GM18519 (cell line): Measurements from ENCODE around the gene PRPSAP2.
A peak's percentile ranks its signal among the peaks of the same experiment; 100 is the strongest.
"Not testable (repeated sequence)": the region's sequence is repeated elsewhere in the genome, so short reads cannot be mapped to it uniquely, and the experiment has no call there.

Source experiments
- ATAC-seq: cut with Tn5 transposase; IDR thresholded peaks from one replicate; pipeline ENCODE4 v1.9.1; 2021; ENCODE audit warnings: mild to moderate bottlenecking, moderate library complexity; ENCODE audit not compliant: unreplicated experiment, low FRiP score

PRPSAP2 gene

DNA sequence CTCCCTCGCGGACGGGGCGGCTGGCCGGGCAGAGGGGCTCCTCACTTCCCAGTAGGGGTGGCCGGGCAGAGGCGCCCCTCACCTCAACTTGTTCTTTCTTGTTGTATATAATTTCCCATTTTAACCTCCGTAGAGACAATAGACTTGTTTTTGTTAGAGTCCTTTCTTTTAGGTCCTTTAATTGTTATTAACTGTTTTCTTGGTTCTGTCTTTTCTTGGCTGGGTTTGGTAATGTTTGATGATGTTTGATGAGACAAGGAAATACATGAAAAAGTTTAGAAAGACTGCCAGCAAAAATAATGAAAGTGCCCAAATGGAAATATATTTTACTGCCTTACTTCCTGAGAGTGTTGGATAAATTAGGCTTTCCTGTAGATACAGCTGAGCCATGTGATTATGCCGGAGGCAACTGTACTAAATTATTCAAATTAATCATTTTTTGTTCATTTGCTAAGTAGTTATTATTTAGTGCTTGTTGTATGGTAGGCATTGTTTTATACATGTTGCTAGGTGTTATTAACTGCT lies 30.9 kb downstream of the PRPSAP2 start:
- no peak for ATAC-seq

- no peak for ATAC-seq
These were observed 31.7 kb downstream of the PRPSAP2 start for GRCh38 chr17:18889658-18890057.

GRCh38 chr17:18891541-18891940 lies 33.6 kb downstream of the PRPSAP2 start:
- no peak for ATAC-seq

DNA sequence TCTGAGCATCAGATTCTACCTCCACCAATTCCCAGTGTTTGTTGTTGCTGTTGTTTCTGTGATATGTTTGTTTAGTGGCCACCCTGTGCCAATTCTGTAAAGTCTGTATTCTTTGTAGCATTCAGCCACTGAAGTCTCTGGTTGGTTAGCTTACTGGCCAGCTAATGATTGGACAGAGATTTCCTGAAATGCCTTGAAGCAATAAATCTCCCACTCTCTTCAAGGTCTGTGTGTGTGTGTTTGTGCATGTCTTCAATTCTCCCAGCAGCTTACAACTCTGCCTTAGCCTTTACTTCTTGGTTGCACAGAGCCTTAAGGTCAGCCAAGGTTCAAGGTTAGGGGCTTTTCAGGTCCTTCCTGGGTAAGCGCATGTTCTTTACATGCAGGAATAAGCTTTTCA lies 38.2 kb downstream of the PRPSAP2 start:
- no peak for ATAC-seq

- no peak for ATAC-seq
These were observed 39.0 kb downstream of the PRPSAP2 start for GRCh38 chr17:18896947-18897346.

GRCh38 chr17:18904482-18904881 lies 46.6 kb downstream of the PRPSAP2 start:
- ATAC-seq: no peak

GRCh38 chr17:18905226-18905625 lies 47.3 kb downstream of the PRPSAP2 start:
- no peak for ATAC-seq

GRCh38 chr17:18910326-18910725 lies 52.4 kb downstream of the PRPSAP2 start:
- ATAC-seq: no peak

- ATAC-seq: no peak
These were observed 53.0 kb downstream of the PRPSAP2 start for GRCh38 chr17:18910881-18911280.

- no peak for ATAC-seq
These were observed 59.0 kb downstream of the PRPSAP2 start for GRCh38 chr17:18916816-18917500.

DNA sequence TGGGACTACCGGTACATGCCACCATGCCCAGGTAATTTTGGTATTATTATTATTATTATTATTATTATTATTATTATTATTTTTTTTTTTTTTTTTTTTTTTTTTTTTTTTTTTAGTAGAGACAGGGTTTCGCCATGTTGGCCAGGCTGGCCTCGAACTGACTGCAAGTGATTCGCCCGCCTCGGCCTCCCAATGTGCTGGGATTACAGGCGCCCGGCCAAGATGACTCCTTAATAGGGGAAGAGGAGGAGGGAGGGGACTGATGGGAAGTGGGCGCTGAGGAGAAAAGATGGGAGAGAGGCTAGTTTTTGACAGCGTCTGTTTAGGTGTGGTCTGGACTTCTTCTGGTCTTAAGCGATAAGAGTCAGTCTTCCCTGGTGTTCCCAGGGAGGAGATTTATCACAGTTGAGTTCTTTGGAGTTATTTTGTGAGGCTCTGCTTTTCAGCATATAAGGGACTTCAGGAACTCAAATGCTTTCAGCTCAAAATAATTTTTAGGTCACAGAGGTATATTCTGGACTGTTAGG lies 59.6 kb downstream of the PRPSAP2 start:
- no peak for ATAC-seq

GRCh38 chr17:18919963-18920362 lies 62.0 kb downstream of the PRPSAP2 start:
- no peak for ATAC-seq

DNA sequence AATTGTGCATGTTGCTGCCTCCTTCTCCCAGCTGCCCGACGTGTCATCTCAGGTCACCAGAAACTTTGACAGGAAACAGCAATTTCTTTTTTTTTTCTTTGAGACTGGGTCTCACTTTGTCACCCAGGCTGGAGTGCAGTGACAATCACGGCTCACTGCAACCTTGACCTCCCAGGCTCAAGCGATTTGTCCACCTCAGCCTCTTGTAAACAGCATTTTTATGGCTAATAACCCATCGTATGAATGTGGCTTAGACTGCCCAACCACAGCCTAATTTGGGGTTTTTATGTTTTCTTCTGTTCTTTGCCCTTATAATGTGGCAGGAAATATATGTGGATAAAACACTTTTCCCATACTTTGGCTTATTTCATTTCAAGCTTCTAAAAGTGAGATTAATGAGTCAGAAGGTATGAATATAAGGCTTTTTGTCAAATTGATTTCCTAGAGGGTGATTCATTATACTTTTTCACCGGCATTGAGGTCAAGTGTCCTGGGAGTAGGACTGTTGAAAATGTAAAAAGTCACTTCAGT lies 63.0 kb downstream of the PRPSAP2 start:
- ATAC-seq: no peak

DNA sequence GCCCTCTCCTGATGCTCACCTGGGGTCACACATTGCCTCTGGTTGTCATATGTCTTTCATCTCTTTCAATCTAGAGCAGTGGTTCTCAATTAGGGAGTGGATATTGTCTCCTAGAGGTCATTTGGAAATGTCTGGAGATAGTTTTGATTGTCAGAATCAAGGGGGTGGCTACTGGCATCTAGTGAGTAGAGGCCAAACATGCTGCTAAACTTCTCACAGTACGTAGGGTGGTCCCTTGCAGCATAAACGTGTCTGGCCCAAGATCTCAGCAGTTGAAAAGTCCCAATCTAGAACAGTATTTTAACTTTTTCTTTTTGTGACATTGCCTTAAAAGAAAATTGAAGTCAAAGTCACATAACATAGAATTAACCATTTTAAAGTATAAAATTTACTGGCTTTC lies 63.6 kb downstream of the PRPSAP2 start:
- no peak for ATAC-seq

DNA sequence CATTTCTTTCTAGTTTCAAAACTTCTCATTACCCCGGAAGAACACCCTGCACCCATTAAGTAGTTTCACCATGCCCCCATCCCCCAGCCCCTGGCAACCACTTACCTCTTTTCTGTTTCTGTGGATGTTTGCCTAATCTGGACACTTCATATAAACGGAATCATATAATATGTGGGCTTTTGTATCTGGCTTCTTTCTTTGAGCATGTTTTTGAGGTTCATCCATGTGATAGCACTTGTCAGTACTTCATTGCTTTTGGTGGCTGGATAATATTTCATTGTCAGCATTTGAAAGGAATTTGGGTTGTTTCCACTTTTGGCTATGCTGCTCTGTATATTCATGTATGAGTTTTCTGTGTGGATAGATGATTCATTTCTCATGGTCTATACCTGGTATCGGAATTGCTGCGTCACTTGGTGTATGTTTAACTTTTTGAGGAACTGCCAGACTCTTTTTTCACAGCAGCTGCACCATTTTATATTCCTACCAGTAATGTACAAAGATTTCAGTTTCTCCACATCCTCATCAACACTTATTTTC lies 64.1 kb downstream of the PRPSAP2 start:
- ATAC-seq: peak; percentile 36

GRCh38 chr17:18922596-18922995 lies 64.7 kb downstream of the PRPSAP2 start:
- ATAC-seq: not testable (repeated sequence)

DNA sequence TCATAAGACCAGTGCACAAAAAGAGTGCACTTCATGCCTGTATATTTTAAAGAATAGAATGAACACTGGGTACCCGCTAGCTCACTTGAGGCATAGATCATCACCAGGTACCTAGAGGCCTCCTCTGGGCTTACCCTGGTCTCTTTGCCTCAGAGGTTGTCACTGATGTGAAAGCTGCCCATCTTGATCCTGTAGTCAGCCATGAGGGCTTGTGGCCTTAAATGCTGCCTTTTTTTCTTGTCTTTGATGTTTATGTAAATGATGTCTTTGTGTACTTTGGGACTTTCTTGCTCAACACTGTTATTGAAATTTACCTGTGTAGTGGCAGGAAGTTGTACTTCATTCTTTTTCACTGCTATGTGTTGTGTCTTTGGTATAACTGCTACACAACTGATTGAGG lies 67.3 kb downstream of the PRPSAP2 start:
- no peak for ATAC-seq

GRCh38 chr17:18928628-18929125 lies 70.7 kb downstream of the PRPSAP2 start:
- no peak for ATAC-seq

- no peak for ATAC-seq
These were observed 74.6 kb downstream of the PRPSAP2 start for GRCh38 chr17:18932360-18933055.

- ATAC-seq: no peak
These were observed 75.4 kb downstream of the PRPSAP2 start for GRCh38 chr17:18933102-18934058.
